ENCODE results near the gene RAB40A. TPM values are rescaled to one million over a fixed set of nuclear protein-coding genes. Genes with fewer than 3 reads are reported as not detected.
"Not testable (repeated sequence)": the region's sequence is repeated elsewhere in the genome, so short reads cannot be mapped to it uniquely, and the experiment has no call there.

Gene RAB40A
- total RNA-seq, 2 donors from 2014 or later = 0.51 to 0.66 TPM

GRCh38 chrX:103503163-103503852 is 16.0 kb downstream of the RAB40A start:
- no peak overlapping the region for H3K9ac ChIP-seq (ENCODE audit: extremely low read depth, low read length, poor library complexity, severe bottlenecking)
- peak; percentile 61 for DNase-seq
- H3K4me1 ChIP-seq (ENCODE audit: control insufficient read depth, insufficient read depth, low read length) = no peaks in the 10 kb centered on the region
- WGBS, 2 experiments (ENCODE audit: insufficient coverage in 1 of 2, insufficient read length in 1 of 2) = 20 to 68% methylated on average over 1 to 8 of the region's 8 CpGs
- Mint-ChIP-seq H3K4me1 (peaks cover 4% of the 10 kb centered on the region), H3K27me3 (ENCODE audit: insufficient read depth) (peaks cover 16% of the 10 kb centered on the region), H3K4me3 (no peak overlapping the region), H3K9me3 (no peaks in the 10 kb centered on the region), H3K36me3 (ENCODE audit: low read depth) (peaks cover 7% of the 10 kb centered on the region), H3K27ac (peak overlapping the region; percentile 5)
- no peaks in the 10 kb centered on the region for H3K36me3 ChIP-seq (ENCODE audit: control insufficient read depth, insufficient read depth, low read length)
- peak; percentile 54 for TF ChIP-seq CTCF (conservative IDR thresholded peaks at IDR 0.05)
- H3K9me3 ChIP-seq (ENCODE audit: control insufficient read depth, low read length) = no peaks in the 10 kb centered on the region
- no peak overlapping the region for H3K4me3 ChIP-seq (ENCODE audit: low read length)
- H3K27ac ChIP-seq (ENCODE audit: low read depth, low read length) = no peak overlapping the region
- H3K27me3 ChIP-seq (ENCODE audit: control insufficient read depth, insufficient read depth, low read length, poor library complexity, severe bottlenecking) = no peaks in the 10 kb centered on the region

GRCh38 chrX:103498786-103499185 is 20.5 kb downstream of the RAB40A start:
- no peaks in the 10 kb centered on the region for H3K27me3 Mint-ChIP-seq (ENCODE audit: insufficient read depth)

GRCh38 chrX:103495786-103496185 is 23.5 kb downstream of the RAB40A start:
- H3K4me1 Mint-ChIP-seq = no peaks in the 10 kb centered on the region
- Histone ChIP-seq H3K9ac (ENCODE audit: extremely low read depth, low read length, poor library complexity, severe bottlenecking) (no peak overlapping the region), H3K27me3 (ENCODE audit: control insufficient read depth, insufficient read depth, low read length, poor library complexity, severe bottlenecking) (no peaks in the 10 kb centered on the region), H3K9me3 (ENCODE audit: control insufficient read depth, low read length) (no peaks in the 10 kb centered on the region), H3K4me1 (ENCODE audit: control insufficient read depth, insufficient read depth, low read length) (no peaks in the 10 kb centered on the region), H3K27ac (ENCODE audit: low read depth, low read length) (no peak overlapping the region), H3K4me3 (ENCODE audit: low read length) (no peak overlapping the region), H3K36me3 (ENCODE audit: control insufficient read depth, insufficient read depth, low read length) (peaks cover 3% of the 10 kb centered on the region)
- no peaks in the 10 kb centered on the region for H3K9me3 Mint-ChIP-seq
- no peak for TF ChIP-seq CTCF (conservative IDR thresholded peaks at IDR 0.05)
- peaks cover 23% of the 10 kb centered on the region for H3K36me3 Mint-ChIP-seq (ENCODE audit: low read depth)
- no peaks in the 10 kb centered on the region for H3K27me3 Mint-ChIP-seq (ENCODE audit: insufficient read depth)
- H3K4me3 Mint-ChIP-seq = no peak overlapping the region
- no CpG with 5 or more reads among the region's 1 CpG for WGBS, 2 experiments (ENCODE audit: insufficient coverage in 1 of 2, insufficient read length in 1 of 2)
- DNase-seq = no peak
- no peak overlapping the region for H3K27ac Mint-ChIP-seq

More at GRCh38 chrX:103498786-103499185, 20.5 kb downstream of the RAB40A start:
- no peak for TF ChIP-seq CTCF (conservative IDR thresholded peaks at IDR 0.05)
- Mint-ChIP-seq H3K4me3 (no peak overlapping the region), H3K4me1 (peaks cover 4% of the 10 kb centered on the region), H3K9me3 (no peaks in the 10 kb centered on the region), H3K36me3 (ENCODE audit: low read depth) (peaks cover 13% of the 10 kb centered on the region), H3K27ac (no peak overlapping the region)
- H3K36me3 ChIP-seq (ENCODE audit: control insufficient read depth, insufficient read depth, low read length) = peaks cover 3% of the 10 kb centered on the region
- H3K4me1 ChIP-seq (ENCODE audit: control insufficient read depth, insufficient read depth, low read length) = no peaks in the 10 kb centered on the region
- no peaks in the 10 kb centered on the region for H3K9me3 ChIP-seq (ENCODE audit: control insufficient read depth, low read length)
- H3K4me3 ChIP-seq (ENCODE audit: low read length) = no peak overlapping the region
- no peak overlapping the region for H3K9ac ChIP-seq (ENCODE audit: extremely low read depth, low read length, poor library complexity, severe bottlenecking)
- DNase-seq = no peak
- H3K27ac ChIP-seq (ENCODE audit: low read depth, low read length) = no peak overlapping the region
- 91 to 100% methylated on average over 3 to 5 of the region's 5 CpGs for WGBS, 2 experiments (ENCODE audit: insufficient coverage in 1 of 2, insufficient read length in 1 of 2)
- no peaks in the 10 kb centered on the region for H3K27me3 ChIP-seq (ENCODE audit: control insufficient read depth, insufficient read depth, low read length, poor library complexity, severe bottlenecking)

GRCh38 chrX:103493578-103493977 is 25.7 kb downstream of the RAB40A start:
- H3K9ac ChIP-seq (ENCODE audit: extremely low read depth, low read length, poor library complexity, severe bottlenecking); H3K4me3 ChIP-seq (ENCODE audit: low read length); DNase-seq; H3K4me1 Mint-ChIP-seq; H3K27ac ChIP-seq (ENCODE audit: low read depth, low read length); H3K36me3 ChIP-seq (ENCODE audit: control insufficient read depth, insufficient read depth, low read length); H3K27me3 ChIP-seq (ENCODE audit: control insufficient read depth, insufficient read depth, low read length, poor library complexity, severe bottlenecking); H3K4me3 Mint-ChIP-seq; H3K9me3 Mint-ChIP-seq; H3K9me3 ChIP-seq (ENCODE audit: control insufficient read depth, low read length); H3K27ac Mint-ChIP-seq; H3K4me1 ChIP-seq (ENCODE audit: control insufficient read depth, insufficient read depth, low read length); H3K27me3 Mint-ChIP-seq (ENCODE audit: insufficient read depth): not testable (repeated sequence)
- peaks cover 16% of the 10 kb centered on the region for H3K36me3 Mint-ChIP-seq (ENCODE audit: low read depth)
- WGBS, 2 experiments (ENCODE audit: insufficient coverage in 1 of 2, insufficient read length in 1 of 2) = 88 to 99% methylated on average over 1 to 3 of the region's 3 CpGs

All from endodermal cell (in vitro differentiated cells).